GM18499 (cell line): ENCODE results near the gene POLR3K.

Experiments
- ATAC-seq: cut with Tn5 transposase; IDR thresholded peaks from one replicate; pipeline ENCODE4 v1.9.1; 2021; ENCODE audit warnings: moderate number of reproducible peaks; ENCODE audit not compliant: insufficient read depth, unreplicated experiment

Gene POLR3K

DNA sequence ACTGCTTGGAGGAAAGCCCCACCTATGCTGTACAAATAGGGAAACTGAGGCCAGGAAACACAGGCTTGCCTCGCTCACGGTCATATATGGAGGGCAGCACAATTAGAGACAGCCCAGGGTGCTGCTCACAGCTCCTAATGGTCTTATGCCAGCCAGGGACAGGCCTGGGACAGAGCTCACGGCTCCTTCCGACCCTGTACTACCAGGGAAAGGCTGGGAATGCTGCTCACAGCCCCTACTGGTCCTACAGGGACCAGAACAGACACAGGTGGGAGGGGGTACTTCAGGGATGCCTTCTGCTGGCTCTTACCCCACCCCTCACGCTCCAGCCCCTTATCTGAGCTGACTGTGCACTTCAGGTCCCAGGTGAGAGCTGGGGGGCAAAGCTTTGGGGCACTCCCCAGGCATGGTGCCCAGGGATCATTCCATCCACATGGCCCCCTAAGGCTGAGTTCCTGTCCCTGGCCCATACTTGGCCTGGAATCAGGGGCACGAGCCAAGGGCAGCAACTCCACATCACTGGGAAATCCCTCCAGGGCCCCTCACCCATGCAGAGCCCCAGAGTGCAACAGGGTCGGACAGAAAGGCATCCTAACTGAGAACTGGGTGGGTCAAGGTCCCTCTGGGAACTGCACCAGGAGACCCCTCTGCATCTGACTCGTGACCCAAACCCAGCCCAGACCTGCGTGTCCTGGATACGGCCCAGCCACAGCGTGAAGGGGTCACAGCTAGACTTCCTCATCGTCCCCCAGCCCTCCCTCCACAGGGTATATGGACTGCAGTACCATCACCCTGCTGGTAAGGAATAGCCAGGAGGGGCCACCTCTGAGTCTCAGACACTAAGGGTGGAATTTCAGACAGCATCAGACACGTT lies 13.1 kb upstream of the POLR3K start:
- no peak for ATAC-seq

DNA sequence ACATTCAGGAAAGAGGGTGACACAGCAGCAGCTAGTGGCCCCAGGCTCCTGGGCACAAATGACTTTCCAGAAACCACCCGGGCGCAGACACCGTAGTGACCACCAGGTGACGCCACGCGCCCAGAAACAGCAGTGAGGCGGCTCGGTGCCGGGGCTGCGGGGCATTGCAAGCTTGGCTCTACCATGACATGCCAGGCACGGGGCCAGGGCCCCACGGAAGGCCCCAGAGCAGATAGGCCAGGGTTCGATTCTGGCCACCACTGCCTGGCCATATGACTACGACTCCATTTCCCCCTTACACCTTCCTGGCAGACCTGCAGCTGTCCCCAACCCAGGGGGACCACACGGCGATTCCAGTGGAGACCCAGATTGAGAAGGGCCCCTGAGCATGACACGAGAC lies 12.3 kb upstream of the POLR3K start:
- no peak for ATAC-seq

DNA sequence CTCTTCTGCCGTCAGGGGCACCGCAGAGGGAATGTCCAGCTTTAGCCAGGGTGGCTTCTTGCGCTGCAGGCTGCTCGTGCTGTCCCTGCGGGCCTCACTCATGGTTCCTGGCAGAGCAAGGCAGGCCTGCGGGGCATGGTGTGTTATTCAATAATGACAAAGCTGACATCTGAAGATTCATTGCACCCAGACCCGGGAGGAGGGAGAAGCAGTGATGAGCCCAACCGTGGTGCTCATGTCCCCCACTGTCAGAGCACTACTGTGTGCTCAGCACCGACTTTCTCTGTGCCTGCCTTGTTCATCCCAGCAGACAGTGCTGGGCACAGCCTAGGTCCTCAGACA lies 11.5 kb upstream of the POLR3K start:
- no peak for ATAC-seq

DNA sequence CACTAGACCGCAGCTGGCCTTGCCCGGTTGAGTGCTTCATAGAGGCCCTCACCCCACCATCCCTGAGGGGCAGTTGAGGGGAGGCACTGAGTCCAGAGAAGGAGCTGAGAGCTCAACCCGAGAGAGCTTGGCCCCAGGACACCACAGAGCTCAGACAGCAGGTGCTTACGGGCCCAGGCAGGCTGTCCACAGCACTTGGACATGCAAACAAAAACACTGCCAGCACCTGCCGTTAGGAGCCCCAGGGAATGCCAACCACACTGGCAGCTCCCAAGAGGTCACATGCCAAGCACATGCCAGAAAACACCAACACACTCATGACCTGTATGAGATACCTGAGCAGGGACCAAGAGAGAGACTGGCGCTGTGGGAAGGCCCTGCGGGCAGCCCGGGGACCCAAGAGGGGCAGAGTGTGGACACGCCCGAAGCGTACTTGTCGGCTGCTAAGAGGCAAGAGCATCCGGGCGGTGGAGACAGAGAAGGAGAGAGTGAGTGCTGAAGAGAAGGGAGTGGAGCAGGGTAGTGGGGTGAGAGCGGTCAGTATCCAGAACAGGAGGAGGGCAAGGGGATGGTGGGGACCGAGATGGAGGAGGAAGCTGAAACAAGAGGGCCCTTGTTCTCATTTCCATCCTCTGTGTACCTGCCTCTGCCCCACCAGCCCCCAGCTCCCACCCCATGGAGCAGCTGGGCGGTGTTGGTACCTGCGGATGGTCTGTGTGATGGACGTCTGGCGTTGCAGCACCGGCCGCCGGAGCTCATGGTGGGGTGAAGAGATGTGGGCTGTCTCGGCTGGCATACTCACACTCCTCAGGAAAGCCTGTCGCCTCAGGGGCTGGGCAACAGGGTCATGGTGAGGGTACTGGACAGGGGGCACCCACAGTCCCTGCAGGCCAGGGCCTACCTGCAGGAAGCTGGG lies 10.8 kb upstream of the POLR3K start:
- no peak for ATAC-seq

DNA sequence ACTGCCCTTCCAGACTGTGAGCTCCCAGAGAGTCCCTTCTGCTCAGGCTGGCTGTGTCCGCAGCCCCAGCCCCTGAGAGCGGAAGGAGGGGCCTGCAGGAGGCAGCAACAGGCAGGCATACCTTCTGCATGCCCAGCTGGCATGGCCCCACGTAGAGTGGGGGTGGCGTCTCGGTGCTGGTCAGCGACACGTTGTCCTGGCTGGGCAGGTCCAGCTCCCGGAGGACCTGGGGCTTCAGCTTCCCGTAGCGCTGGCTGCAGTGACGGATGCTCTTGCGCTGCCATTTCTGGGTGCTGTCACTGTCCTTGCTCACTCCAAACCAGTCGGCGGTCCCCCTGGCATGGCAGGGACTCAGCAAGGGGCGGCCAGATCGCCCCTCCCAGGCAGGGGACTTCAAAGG lies 10.1 kb upstream of the POLR3K start:
- ATAC-seq: no peak

DNA sequence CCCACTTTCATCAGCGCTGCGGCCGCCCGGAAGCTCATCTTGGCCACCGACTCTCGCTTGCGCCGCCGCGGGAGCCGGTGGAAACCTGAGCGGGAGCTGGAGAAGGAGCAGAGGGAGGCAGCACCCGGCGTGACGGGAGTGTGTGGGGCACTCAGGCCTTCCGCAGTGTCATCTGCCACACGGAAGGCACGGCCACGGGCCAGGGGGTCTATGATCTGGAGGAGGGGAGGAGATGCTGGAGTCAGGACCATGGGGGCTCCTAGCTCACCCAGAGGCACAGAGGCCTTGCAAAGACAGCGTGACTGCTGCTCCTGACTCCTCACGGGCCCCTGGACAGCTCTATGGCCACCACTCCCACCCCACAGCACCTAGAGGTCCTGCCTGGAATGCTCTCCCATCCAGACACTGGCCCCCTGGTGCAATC lies 9.6 kb upstream of the POLR3K start:
- ATAC-seq: no peak

DNA sequence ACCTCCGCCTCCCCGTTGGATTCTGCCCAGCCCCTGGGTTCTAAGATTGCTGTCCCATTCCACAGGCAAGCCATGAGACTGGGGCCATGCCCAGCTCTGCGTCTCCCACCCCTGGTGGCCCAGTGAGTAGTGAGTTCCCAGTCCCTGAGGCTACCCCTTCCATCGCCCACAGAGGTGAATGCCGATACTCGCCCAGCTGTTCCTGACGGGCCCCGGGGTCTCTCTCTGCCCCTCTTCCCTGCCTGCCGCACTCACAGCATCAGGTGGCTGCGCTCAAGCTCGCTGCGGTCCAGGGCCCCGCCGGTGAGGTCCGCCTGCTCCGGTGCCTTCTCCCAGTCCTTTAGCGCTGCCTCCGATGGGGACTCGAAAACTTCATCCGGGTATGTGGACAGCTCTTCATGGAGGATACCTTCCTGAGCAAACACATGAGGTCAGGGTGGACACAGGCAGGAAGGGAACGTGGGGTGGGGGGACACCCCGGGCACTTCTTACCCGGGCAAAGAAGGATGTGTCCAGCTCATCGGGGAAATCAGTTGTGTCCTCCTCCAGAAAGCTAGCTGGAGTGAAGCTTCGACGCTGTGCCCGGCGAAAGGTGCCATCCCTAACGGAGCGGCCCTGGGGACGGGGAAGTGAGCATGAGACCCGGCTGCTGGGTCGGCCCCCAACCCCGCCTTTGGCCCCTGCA lies 9.0 kb upstream of the POLR3K start:
- no peak for ATAC-seq

DNA sequence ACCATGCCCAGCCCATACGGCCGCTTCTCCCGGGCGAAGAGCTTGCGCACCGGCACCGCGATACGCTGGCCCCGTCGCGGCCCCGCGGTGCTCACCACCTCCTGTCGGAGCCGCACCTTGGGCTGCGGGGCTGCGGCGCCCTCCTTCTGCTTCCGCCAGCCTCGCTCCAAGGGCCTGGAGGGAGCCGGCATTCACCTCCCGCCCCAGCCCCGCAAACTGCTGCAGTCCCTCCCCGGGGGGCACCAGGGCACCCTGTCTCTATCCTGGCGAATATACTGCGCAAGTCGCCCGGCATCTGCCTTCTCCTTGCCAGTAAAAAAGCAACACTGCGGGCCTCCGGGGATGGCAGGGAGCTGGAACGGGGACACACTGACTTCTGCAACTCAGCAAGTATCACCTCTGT lies 8.5 kb upstream of the POLR3K start:
- no peak for ATAC-seq

DNA sequence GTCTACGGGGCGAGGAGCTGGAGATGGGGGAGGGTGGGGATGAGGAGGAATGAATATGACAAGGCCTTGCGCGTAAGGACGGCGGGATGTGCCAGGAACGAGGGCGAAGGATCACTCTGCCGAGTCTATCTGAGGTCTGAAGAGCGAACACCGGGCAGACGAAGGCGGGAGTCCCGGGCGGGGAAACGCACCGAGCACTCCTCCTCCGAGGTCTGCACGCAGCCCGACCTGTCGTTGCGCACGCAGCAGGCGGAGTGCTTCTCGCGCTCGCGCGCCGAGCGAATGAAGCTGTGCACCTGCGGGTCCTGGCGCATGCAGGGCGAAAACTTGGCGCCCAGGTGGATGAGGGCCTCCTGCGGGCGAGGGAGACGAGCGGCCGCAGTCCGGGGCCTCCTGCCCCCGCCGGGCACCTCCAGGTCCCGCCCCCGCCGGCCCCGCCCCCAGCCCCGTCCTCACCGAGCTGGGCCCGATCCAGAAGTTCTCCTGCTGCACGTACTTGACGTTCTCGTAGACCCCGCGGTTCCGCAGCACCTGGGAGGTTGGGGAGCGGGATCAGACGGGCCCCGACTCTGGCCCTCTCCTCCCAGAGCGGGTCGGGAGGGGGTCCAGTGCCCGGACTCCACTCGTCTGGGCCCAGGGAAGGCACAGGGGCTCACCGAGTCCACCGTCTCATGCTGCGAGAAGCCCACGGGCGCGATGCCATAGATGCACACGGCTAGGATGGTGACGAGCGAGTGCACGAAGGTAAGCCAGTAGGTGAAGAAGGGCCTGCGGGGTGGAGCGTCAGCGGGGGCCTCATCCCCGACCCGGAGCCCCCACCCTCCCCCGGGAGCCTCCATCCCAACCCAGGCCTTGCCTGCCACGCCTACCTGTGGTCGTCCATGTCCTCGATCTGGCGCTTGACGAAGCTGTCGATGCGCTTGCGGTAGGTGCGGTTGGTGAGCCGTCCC lies 7.8 kb upstream of the POLR3K start:
- ATAC-seq: no peak

DNA sequence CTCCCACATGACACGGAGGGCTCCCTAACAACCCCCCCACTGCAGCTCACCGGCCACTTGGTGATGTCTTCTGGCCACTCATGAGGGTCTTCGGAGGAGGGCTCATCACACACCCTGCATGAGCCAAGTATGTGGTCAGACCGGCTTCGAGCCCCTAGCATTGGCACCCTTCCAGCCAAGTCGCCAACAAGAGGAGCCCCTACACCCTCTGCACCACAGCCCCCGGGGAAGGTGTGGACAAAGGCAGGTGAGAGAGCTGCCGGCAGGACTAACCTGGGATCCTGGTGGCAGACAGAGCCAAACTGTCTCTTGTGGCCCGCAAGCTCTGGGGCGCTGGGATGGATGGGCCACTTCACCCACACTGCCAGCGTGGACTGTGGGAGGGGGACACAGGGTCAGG lies 6.8 kb upstream of the POLR3K start:
- ATAC-seq: no peak

DNA sequence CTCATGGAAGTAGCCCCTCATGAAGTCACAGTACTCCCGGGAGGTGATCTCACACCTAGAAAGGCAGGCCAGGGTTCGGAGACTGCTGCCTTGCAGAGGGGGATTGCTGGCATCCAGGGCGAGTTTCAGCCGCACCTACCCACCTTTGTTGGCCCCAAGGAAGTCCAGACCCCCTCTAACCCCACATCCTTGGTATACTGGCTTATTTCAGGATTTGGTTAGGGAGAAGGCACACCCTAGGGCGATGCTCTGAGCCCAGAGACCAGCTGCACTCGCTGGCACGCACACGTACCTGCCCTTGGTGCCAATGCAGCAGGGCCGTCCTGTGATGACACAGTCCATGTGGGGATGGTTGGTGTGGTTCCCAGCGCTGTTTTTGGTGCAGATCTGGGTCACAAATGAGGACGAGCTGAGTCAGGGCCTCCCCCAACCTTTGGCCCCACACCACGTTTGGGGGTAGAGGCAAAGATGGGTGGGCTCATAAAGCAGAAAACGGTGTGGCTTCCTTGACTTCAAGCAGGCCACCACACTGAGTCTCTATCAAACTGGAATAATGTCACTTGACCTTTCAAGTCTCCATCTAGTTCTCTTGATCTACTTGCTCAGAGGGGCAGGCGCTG lies 6.1 kb upstream of the POLR3K start:
- no peak for ATAC-seq

DNA sequence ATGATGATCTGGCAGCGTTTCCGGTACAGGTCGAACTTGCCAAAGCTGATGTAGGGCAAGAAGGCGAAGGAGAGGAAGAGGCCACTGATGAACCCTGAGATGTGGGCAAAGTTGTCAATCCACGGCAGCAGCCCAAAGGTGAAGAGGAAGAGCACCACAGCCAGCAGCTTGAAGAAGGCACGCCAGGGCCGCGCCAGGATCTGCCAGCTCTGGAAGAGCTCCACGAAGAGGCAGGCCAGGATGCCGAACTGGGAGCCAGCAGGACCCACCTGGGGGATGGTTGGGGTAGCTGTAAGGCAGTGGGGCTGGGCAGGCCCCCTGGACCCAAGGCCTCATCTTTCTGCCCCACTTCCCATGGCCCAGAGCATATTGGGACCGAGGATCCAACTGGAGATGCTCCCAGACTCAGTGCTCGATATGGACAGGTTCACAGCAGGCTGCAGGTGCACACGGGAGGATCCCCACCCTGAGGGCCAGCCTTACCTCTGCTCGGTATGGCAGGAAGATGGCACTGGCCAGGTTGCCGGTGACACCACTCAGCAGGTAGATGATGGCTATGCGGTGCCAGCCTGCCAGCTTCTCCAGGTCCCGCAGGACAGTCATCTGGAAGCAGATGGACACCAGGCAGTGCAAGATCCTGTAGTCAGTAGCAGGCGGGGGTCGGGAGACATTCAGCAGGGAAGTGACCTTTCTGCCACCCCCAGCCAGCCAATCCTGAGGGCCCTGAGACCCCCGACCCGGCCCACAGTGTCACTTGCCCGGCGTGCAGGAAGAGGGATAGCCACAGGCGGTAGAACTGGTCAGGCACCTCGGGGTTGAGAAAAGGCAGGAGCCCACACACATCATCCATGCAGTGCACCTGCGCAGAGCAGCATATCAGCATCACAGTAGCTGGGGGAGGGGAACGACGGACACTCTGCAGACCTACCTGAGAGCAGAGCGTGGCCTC lies 5.4 kb upstream of the POLR3K start:
- no peak for ATAC-seq

DNA sequence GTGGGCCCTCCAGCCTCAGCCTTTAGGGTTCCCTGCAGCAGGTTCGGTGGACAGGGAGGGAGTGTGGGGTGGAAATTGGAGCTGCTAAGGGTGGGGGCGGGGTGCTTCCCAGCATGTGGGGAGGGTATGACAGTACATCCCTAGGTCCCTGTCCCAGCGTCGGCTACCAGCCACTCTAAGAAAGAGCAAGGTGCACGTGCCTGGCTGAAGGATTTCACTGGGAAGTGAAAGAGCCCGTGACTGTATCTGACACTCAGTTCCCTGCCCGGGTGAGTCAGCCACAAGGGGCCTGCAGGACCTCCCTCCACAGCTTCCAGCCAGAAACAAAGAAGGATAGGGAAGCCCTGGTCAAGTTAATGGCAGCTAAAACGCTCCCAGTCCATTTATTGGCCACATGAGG lies 4.3 kb upstream of the POLR3K start:
- no peak for ATAC-seq

DNA sequence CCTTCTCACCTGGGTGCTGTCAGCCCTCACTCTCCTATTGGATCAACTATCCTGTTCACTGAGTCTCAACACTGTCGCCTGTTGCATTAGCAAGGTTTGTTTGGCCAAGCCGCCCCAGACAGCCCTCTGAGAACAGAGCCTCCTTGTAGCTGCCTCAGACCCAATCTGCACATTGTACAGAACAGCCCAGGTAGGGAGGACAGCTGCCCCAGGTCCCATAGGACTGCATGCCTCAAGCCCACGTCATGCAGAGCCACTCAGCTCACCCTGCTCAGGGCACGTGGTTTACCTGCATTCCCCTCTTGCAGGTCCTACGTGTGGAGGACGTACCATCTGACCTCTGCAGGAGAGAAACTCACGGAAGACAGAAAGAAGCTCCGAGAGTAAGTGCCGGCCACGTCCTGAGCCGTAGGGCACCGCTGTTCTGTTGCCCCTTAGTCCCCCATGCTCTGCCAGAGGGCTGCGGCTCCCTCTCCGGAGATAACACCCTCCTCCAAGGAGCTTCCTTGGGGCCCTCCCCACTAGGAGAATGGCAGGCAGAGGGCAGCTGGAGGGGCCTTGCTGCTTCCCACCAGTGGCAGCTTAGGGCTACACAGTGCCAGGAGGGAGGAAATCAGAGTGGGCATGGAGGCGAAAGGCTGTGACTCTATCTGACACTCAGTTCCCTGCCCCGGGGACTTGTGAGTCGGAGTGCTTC lies 3.0 kb upstream of the POLR3K start:
- no peak for ATAC-seq

DNA sequence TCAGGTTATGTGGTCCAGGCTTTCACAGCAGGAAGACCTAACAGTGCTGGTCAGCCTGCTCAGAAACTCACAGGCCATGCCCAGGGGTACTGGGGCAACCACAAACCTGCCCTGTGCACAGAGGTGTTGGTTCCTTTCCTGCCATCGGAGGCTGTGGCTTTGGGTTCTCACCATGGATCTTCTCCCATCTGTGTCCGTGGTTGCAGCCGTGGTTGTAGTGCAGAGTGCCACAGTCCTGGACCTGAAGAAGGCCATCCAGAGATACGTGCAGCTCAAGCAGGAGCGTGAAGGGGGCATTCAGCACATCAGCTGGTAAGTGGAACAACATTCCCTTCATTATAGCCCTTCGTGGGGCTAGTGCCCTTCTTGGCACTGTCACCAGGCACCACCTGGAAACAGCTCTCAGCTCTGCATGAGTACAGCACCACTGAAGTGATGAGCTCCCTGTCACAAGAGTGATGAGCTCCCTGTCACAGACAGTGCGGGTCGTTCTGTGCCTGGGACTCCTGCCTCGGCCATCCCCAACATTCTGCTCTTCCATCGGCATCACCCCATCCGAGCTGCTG lies 2.2 kb upstream of the POLR3K start:
- no peak for ATAC-seq

DNA sequence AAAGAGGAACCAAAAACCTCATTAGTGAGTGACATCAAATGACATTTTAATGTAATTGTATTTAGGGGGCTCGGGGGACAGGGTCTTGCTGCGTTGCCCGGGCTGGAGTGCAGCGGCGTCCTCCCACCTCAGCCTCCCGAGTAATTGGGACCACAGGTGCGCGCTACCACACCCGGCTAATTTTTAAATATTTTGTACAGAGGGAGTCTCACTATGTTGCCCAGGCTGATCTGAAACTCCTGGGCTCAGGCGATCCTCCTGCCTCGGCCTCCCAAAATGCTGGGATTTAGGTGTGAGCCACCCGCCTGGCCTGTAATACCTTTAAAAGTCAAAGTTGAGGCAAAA lies 801 bp upstream of the POLR3K start:
- no peak for ATAC-seq

DNA sequence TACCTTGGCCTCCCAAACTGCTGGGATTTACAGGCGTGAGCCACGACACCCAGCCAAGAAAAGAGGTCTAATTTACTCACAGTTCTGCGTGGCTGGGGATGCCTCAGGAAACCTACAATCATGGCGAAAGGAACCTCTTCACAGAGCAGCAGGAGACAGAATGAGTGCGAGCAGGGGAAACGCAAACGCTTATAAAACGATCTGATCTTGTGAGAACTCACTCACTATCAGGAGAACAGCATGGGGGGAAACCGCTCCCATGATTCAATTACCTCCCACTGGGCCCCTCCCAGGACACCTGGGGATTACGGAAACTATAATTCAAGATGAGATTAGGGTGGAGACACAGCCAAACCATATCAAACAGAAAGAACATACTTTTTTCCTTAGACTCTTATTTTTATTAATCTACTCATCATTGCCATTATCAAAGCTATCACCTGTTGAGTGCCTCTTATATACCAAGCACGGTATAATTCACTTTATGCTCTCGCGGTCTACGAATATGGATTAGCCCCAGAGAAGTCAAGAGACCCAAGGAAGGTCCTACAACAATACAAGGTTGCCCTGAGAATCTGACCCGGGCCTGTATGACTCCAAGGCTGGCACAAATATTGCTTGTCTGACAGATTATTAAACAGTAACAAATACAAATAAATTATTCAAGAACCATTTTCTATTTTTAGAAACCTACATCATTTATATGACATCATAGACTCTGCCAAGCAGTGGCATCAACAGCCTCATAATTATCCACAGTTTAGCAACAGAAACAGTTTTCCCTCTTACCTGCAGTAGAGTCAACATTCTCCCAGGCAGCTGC lies 2.4 kb downstream of the POLR3K start:
- no peak for ATAC-seq
